ENCODE data around the gene CLUH. TPM values are rescaled to one million over a fixed set of nuclear protein-coding genes. Genes with fewer than 3 reads are reported as not detected.

The CLUH gene
- total RNA-seq, 1 experiment from 2014 or later, result 175 TPM

- Histone ChIP-seq H4K20me1 (ENCODE audit: insufficient read depth) (peaks cover 6% of the 10 kb centered on the region; the same call in 1 of the 2 replicates), H3K4me3 (replicated peaks in 1 of 2; ENCODE audit: low read depth in 1 of 2, low read length in 2 of 2) (no peak overlapping the region), H3K9me3 (ENCODE audit: control insufficient read depth in 1 of 2, insufficient read depth in 1 of 2, low read depth in 1 of 2, low read length in 2 of 2) (no peaks in the 10 kb centered on the region), H3K36me3 (ENCODE audit: control insufficient read depth in 1 of 2, insufficient read depth in 2 of 2, low read length in 2 of 2) (peaks cover 21 to 41% of the 10 kb centered on the region in 2 experiments), H2AFZ (ENCODE audit: low read depth, low read length, poor library complexity, severe bottlenecking) (no peak overlapping the region), H3K9ac (ENCODE audit: low read length) (no peak overlapping the region), H3K27me3 (ENCODE audit: insufficient read depth, low read length) (no peaks in the 10 kb centered on the region), H3K27ac (ENCODE audit: low read depth, low read length) (no peak overlapping the region), H3K79me2 (ENCODE audit: insufficient read depth, low read length) (peaks cover 43% of the 10 kb centered on the region), H3K4me2 (ENCODE audit: low read length) (no peak overlapping the region), H3K9me2 (ENCODE audit: insufficient read depth) (no peaks in the 10 kb centered on the region), H3K4me1 (ENCODE audit: control insufficient read depth in 1 of 2, insufficient read depth in 2 of 2, low read length in 2 of 2) (no peaks in the 10 kb centered on the region)
- TF ChIP-seq ELF1 (IDR thresholded peaks at IDR 0.05; ENCODE audit: borderline replicate concordance, low read depth) (no peak), ZBTB33 (IDR thresholded peaks at IDR 0.05; ENCODE audit: extremely low read depth, insufficient replicate concordance, low read length) (no peak), ATF3 (IDR thresholded peaks at IDR 0.05) (no peak), RAD21 (IDR thresholded peaks at IDR 0.05; ENCODE audit: low read depth) (no peak), CBX3 (IDR thresholded peaks at IDR 0.05; ENCODE audit: low read depth) (no peak), SRF (IDR thresholded peaks at IDR 0.05; ENCODE audit: low read depth) (no peak), POLR2AphosphoS5 (IDR thresholded peaks at IDR 0.05; ENCODE audit: low read depth, low read length) (no peak), CTCF (IDR thresholded peaks at IDR 0.05 in 2 of 3, conservative IDR thresholded peaks at IDR 0.05 in 1 of 3; ENCODE audit: borderline replicate concordance in 1 of 3, insufficient read depth in 1 of 3, low read depth in 2 of 3, low read length in 2 of 3) (no peak)
- DNase-seq (ENCODE audit: low read depth, low spot score), result no peak
- ChIA-PET POLR2A (interaction anchor here (0.5 kb wide), 1 partner anchor 61 kb away, joined by 3 read pairs; no protein-coding TSS in a partner anchor), RAD21 (ENCODE audit: low non-redundant PET in 1 of 2, low total read pairs in 2 of 2, uncharacterized antibody in 2 of 2, unreplicated experiment in 2 of 2) (no interaction called here), CTCF (no interaction called here)
- no TSS peak for BruUV-seq (replicated peaks)
- intact Hi-C loops (cut with micrococcal nuclease), result no loop called here
- no peak for ATAC-seq
Measured at GRCh38 chr17:2701996-2702741, 9.4 kb downstream of the CLUH start.

Data from HCT116 (cell line).